Stimulated activated CD4-positive, alpha-beta T cell treated with anti-CD3 and anti-CD28 coated beads, Interleukin-4, amount 100 ng/mL, for 24 hours (primary cell): Measurements from ENCODE around the gene TSHR.
"Not testable (repeated sequence)": the region's sequence is repeated elsewhere in the genome, so short reads cannot be mapped to it uniquely, and the experiment has no call there.

Experiments
- DNase-seq: peaks from one replicate; pipeline ENCODE4 v3.0.0-alpha.2; 2020

The TSHR gene

DNA sequence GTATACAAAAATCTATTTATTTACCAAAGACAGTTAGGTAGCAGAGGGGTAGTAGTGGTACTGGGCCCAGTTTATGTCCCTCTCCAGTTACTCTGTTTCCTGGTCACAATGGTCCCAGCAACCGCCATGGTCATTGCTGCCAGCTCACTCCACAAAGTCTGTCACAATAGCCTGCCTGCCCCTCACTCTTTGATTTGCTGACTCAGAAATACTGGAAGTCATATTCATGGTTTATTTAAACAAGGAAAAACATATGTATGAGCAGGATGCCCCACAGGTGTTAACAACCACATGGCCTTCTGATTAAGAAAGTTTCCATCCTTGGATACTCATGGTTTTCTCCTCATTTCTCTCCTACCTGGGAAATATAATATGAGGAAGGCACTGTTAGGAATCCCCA is 49.2 kb downstream of the TSHR start:
- no peak for DNase-seq

GRCh38 chr14:81005540-81006228 is 50.3 kb downstream of the TSHR start:
- no peak for DNase-seq

DNA sequence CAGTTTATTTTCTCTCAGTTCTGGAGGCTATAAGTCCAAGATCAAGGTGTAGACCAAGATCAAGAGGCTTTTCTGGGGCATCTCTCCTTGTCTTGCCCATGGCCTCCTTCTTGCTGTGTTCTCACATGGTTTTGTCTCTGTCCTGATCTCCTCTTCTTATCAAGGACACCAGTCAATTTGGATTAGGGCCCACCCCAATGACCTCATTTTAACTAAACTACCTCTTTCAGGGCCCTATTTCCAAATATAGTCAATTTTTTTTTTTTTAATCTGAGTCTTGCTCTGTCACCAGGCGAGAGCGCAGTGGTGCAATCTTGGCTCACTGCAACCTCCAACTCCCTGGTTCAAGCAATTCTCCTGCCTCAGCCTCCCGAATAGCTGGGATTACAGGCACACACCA is 50.8 kb downstream of the TSHR start:
- DNase-seq, result no peak

- DNase-seq, result no peak
Measured at GRCh38 chr14:81007131-81007530, 51.7 kb downstream of the TSHR start.

DNA sequence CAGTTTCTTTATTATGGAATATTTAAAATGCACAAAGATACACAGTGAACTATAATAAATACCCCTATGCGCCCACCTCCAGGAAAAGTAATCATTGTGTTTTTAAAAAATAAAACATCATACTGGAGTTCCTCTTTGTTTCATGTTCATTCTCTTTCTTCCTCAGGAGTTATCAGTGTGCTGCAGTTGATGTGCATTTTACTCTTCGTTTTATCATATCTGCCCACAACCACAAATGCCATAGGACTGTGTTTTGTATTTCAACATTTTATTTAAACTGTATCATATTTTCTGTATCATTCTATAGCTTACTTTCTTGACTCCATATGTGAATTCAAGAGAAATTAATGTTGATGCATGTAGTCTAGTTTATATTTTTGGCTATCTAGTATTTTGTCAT is 53.9 kb downstream of the TSHR start:
- DNase-seq, result no peak

- DNase-seq, result no peak
Measured at GRCh38 chr14:81018251-81018650, 62.8 kb downstream of the TSHR start.

DNA sequence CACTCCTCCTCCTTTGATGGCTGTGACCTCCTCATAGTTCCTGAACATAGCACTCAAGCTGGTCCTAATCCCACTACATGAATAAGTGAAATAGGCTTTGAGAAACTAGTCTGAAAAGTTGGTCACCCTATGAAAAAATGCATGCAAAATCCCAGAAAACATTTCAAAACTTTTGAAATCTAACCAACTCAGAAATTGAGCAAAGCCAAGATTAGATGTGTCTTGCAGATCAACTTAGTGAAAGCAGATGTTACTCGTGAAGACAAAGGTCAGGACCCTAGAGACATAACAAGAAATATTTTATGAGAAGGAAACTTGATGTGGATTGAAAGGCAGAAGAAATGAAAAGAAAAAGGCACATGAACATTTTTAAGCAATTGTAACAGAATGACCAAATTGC is 63.3 kb downstream of the TSHR start:
- DNase-seq, result no peak

GRCh38 chr14:81019113-81019512 is 63.7 kb downstream of the TSHR start:
- not testable (repeated sequence) for DNase-seq

DNA sequence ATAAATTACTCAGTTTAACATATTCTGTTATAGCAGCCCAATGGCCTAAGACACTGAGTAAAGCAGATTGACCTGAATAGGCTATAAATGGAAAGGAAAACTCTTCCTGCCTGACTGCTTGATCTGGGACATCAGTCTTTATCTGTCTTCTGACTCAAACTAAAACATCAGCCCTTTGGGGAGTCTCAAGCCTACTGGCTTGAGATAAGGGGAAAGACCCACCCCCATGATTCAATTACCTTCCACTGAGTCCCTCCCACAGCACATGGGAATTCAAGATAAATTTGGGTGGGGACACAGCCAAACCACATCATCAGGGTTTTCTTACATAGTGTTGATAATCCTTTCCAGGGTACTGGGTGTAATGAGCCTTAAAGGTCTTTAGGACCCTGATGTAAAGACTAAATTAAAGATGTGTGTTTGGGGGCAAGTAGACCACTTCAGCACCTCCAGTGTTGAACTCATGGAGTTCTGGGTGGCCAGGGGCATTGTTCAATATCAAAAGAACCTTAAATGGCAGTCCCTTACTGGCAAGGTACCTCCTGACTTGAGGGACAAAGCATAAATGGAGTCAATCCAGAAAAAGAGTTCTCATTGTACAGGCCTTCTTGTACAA is 67.8 kb downstream of the TSHR start:
- DNase-seq, result no peak

DNA sequence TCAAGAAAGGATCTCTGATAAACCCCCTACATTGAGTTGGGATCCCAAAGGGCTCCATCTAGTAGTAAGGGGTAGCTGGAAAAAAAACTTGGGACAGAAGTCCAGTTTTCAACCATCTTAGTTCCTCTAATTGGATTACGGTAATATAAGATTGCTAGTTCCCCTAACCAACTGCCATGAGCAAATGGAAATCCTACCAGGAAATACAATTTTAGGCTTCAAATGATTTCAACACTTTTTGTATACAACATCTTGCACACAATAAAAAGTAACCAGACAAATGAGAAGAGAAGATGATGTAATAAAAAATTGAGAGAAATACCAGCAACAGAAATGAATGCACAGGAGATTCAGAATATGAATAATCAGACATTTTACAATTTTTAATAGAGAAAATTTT is 73.0 kb downstream of the TSHR start:
- DNase-seq, result no peak

DNA sequence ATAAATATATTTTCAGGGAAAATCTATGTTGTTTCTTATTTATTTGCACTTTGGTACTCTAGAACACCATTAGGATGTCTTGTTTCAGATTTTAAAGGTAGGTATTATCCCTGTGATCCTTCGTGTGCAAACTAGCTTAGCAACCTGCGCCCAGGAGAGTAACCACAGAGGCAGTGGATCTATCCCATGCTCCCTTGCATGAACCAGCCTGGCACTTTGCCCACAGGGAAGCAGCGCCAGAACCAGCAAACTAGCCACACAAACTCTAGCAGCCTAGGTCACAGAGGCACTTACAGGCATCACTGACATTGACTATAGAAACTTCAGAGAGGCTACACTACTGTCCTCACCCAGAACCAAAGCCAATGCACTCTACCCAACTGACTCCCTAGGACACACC is 76.1 kb downstream of the TSHR start:
- DNase-seq, result no peak

DNA sequence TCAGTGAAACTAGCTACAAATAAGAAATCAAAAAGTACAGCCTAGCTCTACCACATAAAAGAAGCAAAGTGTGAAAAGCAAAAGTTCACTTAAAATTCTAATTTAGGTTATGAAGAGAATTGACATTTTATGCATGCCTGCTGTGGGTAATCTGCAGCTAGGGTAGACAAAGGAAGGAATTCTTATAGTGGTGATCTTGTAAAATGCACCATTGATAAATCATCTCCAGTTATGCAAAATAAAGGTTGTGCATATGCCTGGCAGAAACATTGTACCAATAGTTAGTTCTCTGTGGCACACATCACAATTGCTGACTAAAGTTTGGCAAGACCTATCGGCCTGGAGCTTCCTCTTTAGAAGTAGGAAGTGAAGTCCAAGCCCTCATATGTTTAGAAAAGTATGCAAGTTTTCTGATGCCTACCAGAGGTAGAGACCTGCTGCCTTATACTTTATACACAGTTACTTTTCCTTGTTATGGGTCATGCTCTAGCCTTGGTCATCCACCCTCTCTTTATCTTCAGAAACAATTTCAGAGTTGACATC is 78.3 kb downstream of the TSHR start:
- DNase-seq, result no peak

DNA sequence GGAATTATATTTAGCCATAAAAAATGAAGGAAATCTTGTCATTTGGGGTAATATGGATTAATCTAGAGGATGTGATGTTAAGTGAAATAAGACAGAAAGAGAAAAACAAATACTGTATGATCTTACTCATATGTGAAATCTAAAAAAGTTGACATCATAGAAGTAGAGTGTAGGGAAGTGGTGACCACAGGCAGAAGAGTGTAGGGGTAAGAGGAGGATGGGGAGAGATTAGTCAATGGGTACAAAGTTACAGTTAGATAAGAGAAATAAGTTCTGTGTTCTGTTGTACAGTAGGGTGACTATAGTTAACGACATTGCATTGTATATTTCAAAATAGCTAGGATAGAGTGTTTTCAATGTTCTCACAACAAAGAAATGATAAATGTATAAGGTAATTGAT is 87.0 kb downstream of the TSHR start:
- no peak for DNase-seq

DNA sequence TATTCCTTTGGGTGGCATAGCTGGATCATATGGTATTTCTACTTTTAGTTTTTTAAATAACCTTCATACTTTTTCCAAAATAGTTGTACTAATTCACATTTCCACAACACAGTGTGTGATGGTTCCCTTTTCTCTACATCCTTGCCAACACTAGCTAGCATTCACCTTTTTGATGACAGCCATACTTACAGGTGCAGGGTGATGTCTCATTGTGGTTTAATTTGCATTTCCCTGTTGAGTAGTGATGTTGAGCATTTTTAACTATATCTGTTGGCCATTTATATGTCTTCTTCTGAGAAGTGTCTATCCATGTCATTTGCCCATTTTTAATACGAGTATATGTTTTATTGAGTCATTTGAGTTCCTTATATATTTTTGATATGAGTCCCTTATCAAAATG is 96.1 kb downstream of the TSHR start:
- no peak for DNase-seq

- not testable (repeated sequence) for DNase-seq
Measured at GRCh38 chr14:81054057-81054456, 98.6 kb downstream of the TSHR start.

DNA sequence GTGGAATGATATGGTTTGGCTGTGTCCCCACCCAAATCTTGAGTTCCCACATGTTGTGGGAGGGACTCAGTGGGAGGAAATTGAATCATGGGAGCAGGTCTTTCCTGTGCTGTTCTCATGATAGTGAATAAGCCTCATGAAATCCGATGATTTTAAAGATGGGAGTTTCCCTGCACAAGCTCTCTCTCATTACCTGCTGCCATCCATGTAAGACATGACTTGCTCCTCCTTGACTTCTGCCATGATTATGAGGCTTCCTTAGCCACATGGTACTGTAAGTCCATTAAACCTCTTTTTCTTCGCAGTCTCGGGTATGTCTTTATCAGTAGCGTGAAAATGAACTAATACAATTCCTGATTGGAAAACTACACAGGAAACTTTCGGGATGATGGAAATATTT is 100.5 kb downstream of the TSHR start:
- no peak for DNase-seq

DNA sequence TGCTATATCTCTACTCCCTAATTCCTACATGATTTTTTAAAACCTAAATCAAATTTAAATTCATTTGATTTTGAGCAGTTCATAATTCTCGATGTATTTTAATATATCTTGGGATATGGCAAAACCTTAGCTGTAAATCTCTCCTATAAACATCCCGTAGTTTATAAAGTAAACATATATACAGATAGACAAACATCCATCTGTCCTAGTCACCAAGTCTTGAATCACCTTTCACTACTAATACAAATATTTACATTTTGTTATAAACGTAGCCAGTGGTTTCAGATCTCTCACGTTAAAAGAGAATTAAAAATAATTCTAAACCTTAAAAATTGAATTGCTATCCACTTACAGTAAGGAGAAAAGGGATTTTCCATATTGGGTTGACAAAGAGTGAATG is 107.0 kb downstream of the TSHR start:
- DNase-seq, result no peak

GRCh38 chr14:81062816-81063215 is 107.4 kb downstream of the TSHR start:
- DNase-seq, result no peak

GRCh38 chr14:81066672-81067071 is 111.3 kb downstream of the TSHR start:
- DNase-seq, result no peak

- no peak for DNase-seq
Measured at GRCh38 chr14:81067156-81067555, 111.7 kb downstream of the TSHR start.

DNA sequence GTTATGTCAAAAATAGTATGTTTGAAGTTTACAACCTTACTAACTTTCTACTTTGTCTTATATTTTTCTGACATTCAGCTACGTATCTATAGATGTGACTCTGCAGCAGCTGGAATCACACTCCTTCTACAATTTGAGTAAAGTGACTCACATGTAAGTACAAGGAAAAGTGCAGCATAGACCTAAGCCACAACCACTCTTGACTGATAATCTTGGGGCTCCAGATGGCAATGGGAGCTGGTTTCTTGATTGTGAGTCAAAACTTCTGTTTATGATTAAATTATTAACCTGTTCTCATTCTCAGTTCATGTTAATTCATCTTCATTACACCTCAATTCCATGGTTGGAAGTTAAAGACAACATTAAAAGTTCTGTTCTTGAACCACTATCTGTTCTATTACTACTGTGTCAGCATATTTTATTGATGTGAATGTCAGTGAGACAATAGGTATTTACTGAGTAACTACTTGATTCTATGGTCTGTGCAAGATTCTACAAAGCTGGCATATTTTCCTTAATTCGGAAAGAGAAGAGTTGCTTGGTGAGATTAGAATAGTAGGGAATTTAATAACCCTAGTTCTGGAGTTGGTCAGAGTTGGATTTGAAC is 112.9 kb downstream of the TSHR start:
- no peak for DNase-seq

DNA sequence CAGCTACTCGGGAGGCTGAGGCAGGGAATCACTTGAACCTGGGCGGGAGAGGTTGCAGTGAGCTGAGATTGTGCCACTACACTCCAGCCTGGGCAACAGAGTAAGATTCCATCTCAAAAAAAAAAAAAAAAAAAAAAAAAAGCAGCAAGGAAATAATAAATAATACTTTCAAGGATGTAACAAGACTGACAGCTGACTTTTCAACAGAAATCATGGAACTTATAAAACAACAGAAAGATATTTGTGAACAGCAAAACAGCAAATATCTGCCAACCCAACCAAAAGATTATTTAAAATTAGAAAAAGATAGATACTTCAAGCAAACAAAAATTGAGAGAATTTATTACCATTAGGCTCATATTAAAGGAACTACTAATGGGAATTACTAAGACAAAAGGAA is 115.1 kb downstream of the TSHR start:
- no peak for DNase-seq

GRCh38 chr14:81085596-81085995 is 130.2 kb downstream of the TSHR start:
- no peak for DNase-seq

DNA sequence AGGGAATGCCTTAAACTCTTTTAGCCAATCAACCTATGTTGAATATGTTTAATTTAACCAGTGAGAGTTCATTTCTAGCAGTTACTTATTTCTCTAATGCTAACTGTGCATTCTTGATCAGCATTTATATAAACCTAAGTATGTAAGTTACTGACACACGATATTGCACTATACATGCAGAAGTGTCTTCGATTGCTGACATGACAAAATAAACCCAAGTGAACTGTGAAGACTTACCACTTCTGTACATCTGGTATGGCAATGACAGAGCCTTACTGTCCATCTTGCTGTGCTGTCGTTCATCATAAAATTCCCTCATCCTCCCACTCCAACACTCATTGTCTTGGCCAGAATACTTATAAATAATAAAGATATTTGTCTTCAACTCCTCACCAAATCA is 131.8 kb downstream of the TSHR start:
- DNase-seq, result no peak
